Fibroblast of pulmonary artery (primary cell): ENCODE results near the gene KIF26B.

Experiments
- DNase-seq: peaks from one replicate; pipeline ENCODE4 v3.0.0-alpha.2; 2010; ENCODE audit warnings: low read depth
- H3K4me3 ChIP-seq: replicated peaks from 2 replicates; pipeline ENCODE4 v1.5.1; 2011; ENCODE audit warnings: low read depth, mild to moderate bottlenecking, control low read depth, low read length, moderate library complexity
- CTCF ChIP-seq: IDR thresholded peaks from 2 replicates; pipeline ENCODE4 v1.5.1; 2011; ENCODE audit warnings: mild to moderate bottlenecking, control low read depth, low read length, inconsistent platforms; ENCODE audit errors: missing control alignments

Gene KIF26B

DNA sequence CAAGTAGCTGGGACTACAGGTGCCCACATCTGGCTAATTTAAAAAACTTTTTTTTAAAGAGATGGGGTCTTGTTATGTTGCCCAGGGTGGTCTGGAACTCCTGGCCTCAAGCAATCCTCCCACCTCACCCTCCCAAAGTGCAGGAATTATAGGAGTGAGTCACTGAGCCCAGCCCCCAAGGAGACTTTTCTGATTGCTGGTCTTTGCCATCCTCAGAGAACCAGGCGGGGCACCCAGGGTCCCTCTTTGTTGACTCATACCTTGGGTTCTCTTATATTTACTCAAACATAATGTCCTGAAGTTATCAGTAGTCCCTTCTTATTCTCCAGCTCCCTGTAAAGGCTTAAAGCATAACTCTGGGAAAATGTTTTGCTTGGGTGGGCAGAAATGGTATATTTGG, 51.1 kb downstream of the KIF26B start:
- no peak for TF ChIP-seq CTCF
- H3K4me3 ChIP-seq = no peak overlapping the region
- DNase-seq = no peak

- no peak for DNase-seq
- no peak for TF ChIP-seq CTCF
- H3K4me3 ChIP-seq = no peak overlapping the region
Measured at GRCh38 chr1:245207056-245207638, 52.4 kb downstream of the KIF26B start.

GRCh38 chr1:245207801-245208200, 53.0 kb downstream of the KIF26B start:
- H3K4me3 ChIP-seq = no peak overlapping the region
- DNase-seq = no peak
- no peak for TF ChIP-seq CTCF

GRCh38 chr1:245209658-245210435, 55.1 kb downstream of the KIF26B start:
- TF ChIP-seq CTCF = no peak
- DNase-seq = no peak
- no peak overlapping the region for H3K4me3 ChIP-seq

DNA sequence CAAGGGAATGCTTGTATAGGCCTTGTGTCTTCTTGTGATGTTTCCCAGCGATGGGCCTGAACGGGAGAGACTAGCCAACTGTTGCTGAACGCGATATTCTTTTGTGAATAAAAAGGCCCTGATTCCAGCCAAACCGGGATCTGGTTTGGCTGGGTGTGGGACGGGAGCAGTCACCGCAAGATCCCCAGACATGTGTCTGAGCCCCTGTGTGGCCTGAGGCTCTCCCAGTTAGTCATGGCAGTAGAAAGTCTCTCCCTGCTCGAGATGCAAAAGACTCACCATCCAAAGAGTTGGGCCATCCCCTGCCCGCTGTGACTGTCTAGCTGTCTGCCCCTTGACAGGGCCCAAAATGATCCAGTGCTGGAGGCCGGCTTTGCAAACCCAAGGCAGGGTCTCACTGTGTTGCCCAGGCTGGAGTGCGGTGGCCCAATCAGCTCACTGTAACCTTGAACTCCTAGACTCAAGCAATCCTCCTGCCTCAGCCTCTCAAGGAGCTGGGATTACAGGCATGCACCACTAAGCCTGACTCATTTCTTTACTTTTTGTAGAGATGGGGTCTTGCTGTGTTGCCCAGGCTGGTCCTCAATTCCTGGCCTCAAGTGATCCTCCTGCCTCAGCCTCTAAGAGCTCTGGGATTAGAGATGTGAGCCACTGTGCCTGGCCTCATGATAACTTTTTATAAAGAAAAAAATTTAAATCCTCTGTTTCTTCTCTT, 56.4 kb downstream of the KIF26B start:
- no peak for DNase-seq
- no peak overlapping the region for H3K4me3 ChIP-seq
- no peak for TF ChIP-seq CTCF

GRCh38 chr1:245211761-245212160, 57.0 kb downstream of the KIF26B start:
- no peak overlapping the region for H3K4me3 ChIP-seq
- no peak for DNase-seq
- TF ChIP-seq CTCF = no peak
